GM04504 (cell line): Measurements from ENCODE around the gene PSMA3.

Experiments used
- DNase-seq: peaks from one replicate; pipeline ENCODE4 v3.0.0-alpha.2; 2012; ENCODE audit warnings: low read depth

PSMA3 gene

GRCh38 chr14:58272588-58273372 lies 28.1 kb downstream of the PSMA3 start:
- DNase-seq = peak; percentile 10

- DNase-seq = no peak
Observed at GRCh38 chr14:58274881-58275280, 30.2 kb downstream of the PSMA3 start.

GRCh38 chr14:58275527-58276190 lies 31.0 kb downstream of the PSMA3 start:
- no peak for DNase-seq

GRCh38 chr14:58276208-58276607 lies 31.6 kb downstream of the PSMA3 start:
- DNase-seq = no peak

- DNase-seq = no peak
Observed at GRCh38 chr14:58278177-58278576, 33.5 kb downstream of the PSMA3 start.

- peak; percentile 87 for DNase-seq
Observed at GRCh38 chr14:58280954-58281787, 36.5 kb downstream of the PSMA3 start.

- DNase-seq = no peak
Observed at GRCh38 chr14:58281969-58282368, 37.3 kb downstream of the PSMA3 start.

- no peak for DNase-seq
Observed at GRCh38 chr14:58282925-58283593, 38.4 kb downstream of the PSMA3 start.

- DNase-seq = no peak
Observed at GRCh38 chr14:58283730-58284129, 39.1 kb downstream of the PSMA3 start.

- no peak for DNase-seq
Observed at GRCh38 chr14:58285132-58285531, 40.5 kb downstream of the PSMA3 start.

GRCh38 chr14:58287607-58288042 lies 43.0 kb downstream of the PSMA3 start:
- no peak for DNase-seq

GRCh38 chr14:58288106-58288792 lies 43.6 kb downstream of the PSMA3 start:
- DNase-seq = no peak

- DNase-seq = no peak
Observed at GRCh38 chr14:58291646-58292045, 47.0 kb downstream of the PSMA3 start.

GRCh38 chr14:58292187-58292586 lies 47.5 kb downstream of the PSMA3 start:
- no peak for DNase-seq

GRCh38 chr14:58294201-58294600 lies 49.6 kb downstream of the PSMA3 start:
- no peak for DNase-seq

- DNase-seq = no peak
Observed at GRCh38 chr14:58296726-58297125, 52.1 kb downstream of the PSMA3 start.

GRCh38 chr14:58297412-58297761 lies 52.7 kb downstream of the PSMA3 start:
- DNase-seq = no peak

GRCh38 chr14:58297762-58298476 lies 53.3 kb downstream of the PSMA3 start:
- peak; percentile 100 for DNase-seq

- DNase-seq = no peak
Observed at GRCh38 chr14:58298477-58299400, 54.1 kb downstream of the PSMA3 start, which contains the start of gene ARID4A. Gene ARID4A, plus strand, starts transcription at chr14:58298555. Its CDS starts 1,300 bp downstream, at chr14:58299855.
